ENCODE data around the gene PLD2.

- TF ChIP-seq CTCF (IDR thresholded peaks at IDR 0.05) (no peak), ZFX (IDR thresholded peaks at IDR 0.05; ENCODE audit: borderline replicate concordance) (no peak)
These were observed 65.8 kb downstream of the PLD2 start for GRCh38 chr17:4872786-4873185.

Measured in 22Rv1 (cell line).